ENCODE results near the gene COL24A1. TPM values are rescaled to one million over a fixed set of nuclear protein-coding genes. Genes with fewer than 3 reads are reported as not detected.

Gene COL24A1
- total and polyA plus RNA-seq, 7 donors = under 0.01 to 8.6 (median 6.7) TPM; not detected in 1

DNA sequence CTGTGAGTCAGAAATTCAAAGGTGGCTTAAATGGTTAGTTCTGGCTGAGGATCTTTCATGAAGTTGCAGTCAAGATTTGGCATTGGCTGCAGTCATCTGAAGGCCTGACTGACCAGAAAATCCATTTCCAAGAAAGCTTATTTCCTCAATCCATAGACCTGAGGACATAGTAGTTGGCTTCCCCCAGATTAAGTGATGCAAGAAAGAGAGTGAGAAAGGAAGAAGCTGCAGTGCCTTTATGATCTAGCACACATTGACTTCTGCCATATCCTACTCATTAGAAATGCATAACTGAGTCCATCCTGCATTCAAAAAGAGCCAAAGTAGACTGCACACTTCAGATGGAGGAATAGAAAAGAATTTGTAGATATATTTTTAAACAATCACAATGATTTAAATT is 222.6 kb downstream of the COL24A1 start:
- Histone ChIP-seq H3K27ac (no peak overlapping the region), H3K27me3 (no peaks in the 10 kb centered on the region), H3K4me3 (no peak overlapping the region), H3K4me1 (no peaks in the 10 kb centered on the region), H3K36me3 (no peaks in the 10 kb centered on the region), H3K9me3 (no peaks in the 10 kb centered on the region)
- no peak for DNase-seq
- no peak for TF ChIP-seq POLR2A (IDR thresholded peaks at IDR 0.05)
- TF ChIP-seq, protein P1, sequence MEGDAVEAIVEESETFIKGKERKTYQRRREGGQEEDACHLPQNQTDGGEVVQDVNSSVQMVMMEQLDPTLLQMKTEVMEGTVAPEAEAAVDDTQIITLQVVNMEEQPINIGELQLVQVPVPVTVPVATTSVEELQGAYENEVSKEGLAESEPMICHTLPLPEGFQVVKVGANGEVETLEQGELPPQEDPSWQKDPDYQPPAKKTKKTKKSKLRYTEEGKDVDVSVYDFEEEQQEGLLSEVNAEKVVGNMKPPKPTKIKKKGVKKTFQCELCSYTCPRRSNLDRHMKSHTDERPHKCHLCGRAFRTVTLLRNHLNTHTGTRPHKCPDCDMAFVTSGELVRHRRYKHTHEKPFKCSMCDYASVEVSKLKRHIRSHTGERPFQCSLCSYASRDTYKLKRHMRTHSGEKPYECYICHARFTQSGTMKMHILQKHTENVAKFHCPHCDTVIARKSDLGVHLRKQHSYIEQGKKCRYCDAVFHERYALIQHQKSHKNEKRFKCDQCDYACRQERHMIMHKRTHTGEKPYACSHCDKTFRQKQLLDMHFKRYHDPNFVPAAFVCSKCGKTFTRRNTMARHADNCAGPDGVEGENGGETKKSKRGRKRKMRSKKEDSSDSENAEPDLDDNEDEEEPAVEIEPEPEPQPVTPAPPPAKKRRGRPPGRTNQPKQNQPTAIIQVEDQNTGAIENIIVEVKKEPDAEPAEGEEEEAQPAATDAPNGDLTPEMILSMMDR (IDR thresholded peaks at IDR 0.05) = no peak
- TF ChIP-seq POLR2AphosphoS5 (IDR thresholded peaks at IDR 0.05) = no peak
- no peak for TF ChIP-seq EP300 (IDR thresholded peaks at IDR 0.05)
- intact Hi-C loops (cut with DNase I) = no loop called here

DNA sequence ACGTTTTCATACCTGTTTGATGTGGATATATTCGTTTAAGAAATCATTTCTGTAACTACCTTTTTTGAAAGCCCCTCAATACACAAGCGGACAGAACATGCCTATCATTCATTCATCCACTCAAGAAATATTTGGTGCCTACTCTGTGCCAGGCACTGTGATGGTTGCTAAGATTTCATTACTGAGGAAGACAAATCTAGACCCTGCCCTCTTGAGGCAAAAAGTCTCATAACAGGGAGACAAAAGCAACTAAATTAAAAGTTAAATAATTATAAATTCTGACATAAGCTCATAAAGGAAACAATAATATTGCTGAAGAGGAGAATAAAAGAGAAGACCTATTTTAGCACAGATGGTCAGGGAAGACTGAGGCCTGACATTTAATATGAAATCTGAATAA is 244.8 kb downstream of the COL24A1 start:
- no peak for DNase-seq
- no peaks in the 10 kb centered on the region for H3K36me3 ChIP-seq
- H3K4me3 ChIP-seq = no peak overlapping the region
- H3K9me3 ChIP-seq = no peaks in the 10 kb centered on the region
- no peak for TF ChIP-seq EP300 (IDR thresholded peaks at IDR 0.05)
- TF ChIP-seq, protein P1 (IDR thresholded peaks at IDR 0.05) = no peak
- H3K27me3 ChIP-seq = no peaks in the 10 kb centered on the region
- H3K4me1 ChIP-seq = no peaks in the 10 kb centered on the region
- intact Hi-C loops (cut with DNase I) = no loop called here
- WGBS, 2 donors = 62 to 76% methylated on average over 3 of the region's 3 CpGs
- H3K27ac ChIP-seq = no peak overlapping the region

DNA sequence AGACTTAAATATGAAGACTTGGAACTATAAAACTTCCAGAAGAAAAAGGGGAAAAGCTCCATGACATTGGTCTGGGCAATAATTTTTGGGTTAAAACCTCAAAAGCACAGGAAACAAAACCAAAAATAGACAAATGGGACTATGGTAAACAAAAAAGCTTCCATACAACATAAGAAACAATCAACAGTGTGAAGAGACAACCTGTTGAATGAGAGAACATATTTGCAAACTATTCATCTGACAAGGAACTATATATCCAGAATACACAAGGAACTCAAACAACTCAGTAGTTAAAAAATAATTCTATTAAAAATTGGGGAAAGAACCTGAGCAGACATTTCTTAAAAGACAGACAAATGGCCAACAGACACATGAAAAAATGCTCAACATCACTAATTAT is 255.7 kb downstream of the COL24A1 start:
- no peak for DNase-seq
- no peak for TF ChIP-seq EP300 (IDR thresholded peaks at IDR 0.05)
- TF ChIP-seq POLR2AphosphoS5 (IDR thresholded peaks at IDR 0.05) = no peak
- TF ChIP-seq, protein P1 (IDR thresholded peaks at IDR 0.05) = no peak
- no peak for TF ChIP-seq POLR2A (IDR thresholded peaks at IDR 0.05)
- H3K27me3 ChIP-seq = no peaks in the 10 kb centered on the region
- no peaks in the 10 kb centered on the region for H3K36me3 ChIP-seq
- intact Hi-C loops (cut with DNase I) = no loop called here
- H3K4me1 ChIP-seq = peaks cover 0 to 2% (median 0%) of the 10 kb centered on the region in 4 donors
- H3K4me3 ChIP-seq = no peak overlapping the region
- no peak overlapping the region for H3K27ac ChIP-seq
- no peaks in the 10 kb centered on the region for H3K9me3 ChIP-seq

DNA sequence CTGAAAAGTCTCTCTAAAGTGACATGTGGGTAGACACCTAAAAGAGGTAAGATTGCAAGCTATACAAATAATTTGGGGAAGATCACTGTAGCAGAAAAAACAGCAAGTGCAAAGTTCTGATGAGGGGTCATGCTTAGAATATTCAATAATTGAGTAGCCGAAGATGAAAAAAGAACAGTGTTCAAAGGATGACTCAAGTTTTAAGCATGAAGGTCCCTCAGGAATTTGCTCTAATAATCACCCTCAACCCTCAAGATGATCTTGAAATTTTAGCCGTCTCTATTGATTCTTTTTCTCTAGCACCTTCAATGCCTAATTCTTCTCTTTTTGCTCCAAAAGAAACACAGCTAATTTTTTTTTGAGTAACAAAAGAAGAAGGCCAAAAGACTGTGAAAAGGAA is 257.7 kb downstream of the COL24A1 start:
- intact Hi-C loops (cut with DNase I) = no loop called here
- TF ChIP-seq, protein P1 (IDR thresholded peaks at IDR 0.05) = no peak
- TF ChIP-seq POLR2A (IDR thresholded peaks at IDR 0.05) (no peak), POLR2AphosphoS5 (IDR thresholded peaks at IDR 0.05) (no peak), EP300 (IDR thresholded peaks at IDR 0.05) (no peak)

DNA sequence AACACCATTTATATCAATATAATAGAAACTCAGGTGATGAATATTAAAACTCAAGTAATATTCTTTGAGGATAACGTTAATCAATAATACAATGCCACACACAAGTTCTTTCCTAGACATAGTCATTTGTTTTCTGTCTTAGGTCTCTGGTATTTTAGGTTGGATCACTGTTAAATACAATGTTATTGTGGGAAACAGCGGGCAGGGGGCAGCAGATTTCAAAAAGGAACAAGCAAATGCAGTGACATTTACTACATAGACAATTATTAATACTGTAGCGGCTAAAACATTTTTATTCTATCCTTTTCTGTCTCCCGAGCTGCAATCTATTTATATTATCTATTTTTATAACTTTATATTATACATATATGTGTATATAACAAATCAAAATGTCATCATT is 261.9 kb downstream of the COL24A1 start:
- intact Hi-C loops (cut with DNase I) = no loop called here
- no peak for DNase-seq
- Histone ChIP-seq H3K9me3 (no peaks in the 10 kb centered on the region), H3K27ac (no peak overlapping the region), H3K36me3 (no peaks in the 10 kb centered on the region), H3K4me3 (no peak overlapping the region), H3K27me3 (no peaks in the 10 kb centered on the region), H3K4me1 (no peaks in the 10 kb centered on the region)
- 32 to 44% methylated on average over 4 of the region's 4 CpGs for WGBS, 2 donors
- no peak for TF ChIP-seq POLR2AphosphoS5 (IDR thresholded peaks at IDR 0.05)
- TF ChIP-seq, protein P1 (IDR thresholded peaks at IDR 0.05) = peak in 2 of 4 experiments; percentile 19 to 23

More for the DNA sequence above, 257.7 kb downstream of the COL24A1 start:
- WGBS, 2 donors = 87 to 90% methylated on average over 2 of the region's 2 CpGs
- Histone ChIP-seq H3K36me3 (no peaks in the 10 kb centered on the region), H3K4me1 (no peaks in the 10 kb centered on the region), H3K9me3 (no peaks in the 10 kb centered on the region), H3K27me3 (no peaks in the 10 kb centered on the region), H3K27ac (no peak overlapping the region), H3K4me3 (no peak overlapping the region)
- DNase-seq = no peak

Data from sigmoid colon (tissue), 7 donors.